ENCODE results near the gene TBX2. TPM values are rescaled to one million over a fixed set of nuclear protein-coding genes. Genes with fewer than 3 reads are reported as not detected.

TBX2 gene
- total RNA-seq, 4 donors from 2014 or later = 23.2 to 42.0 (median 26.5) TPM

DNA sequence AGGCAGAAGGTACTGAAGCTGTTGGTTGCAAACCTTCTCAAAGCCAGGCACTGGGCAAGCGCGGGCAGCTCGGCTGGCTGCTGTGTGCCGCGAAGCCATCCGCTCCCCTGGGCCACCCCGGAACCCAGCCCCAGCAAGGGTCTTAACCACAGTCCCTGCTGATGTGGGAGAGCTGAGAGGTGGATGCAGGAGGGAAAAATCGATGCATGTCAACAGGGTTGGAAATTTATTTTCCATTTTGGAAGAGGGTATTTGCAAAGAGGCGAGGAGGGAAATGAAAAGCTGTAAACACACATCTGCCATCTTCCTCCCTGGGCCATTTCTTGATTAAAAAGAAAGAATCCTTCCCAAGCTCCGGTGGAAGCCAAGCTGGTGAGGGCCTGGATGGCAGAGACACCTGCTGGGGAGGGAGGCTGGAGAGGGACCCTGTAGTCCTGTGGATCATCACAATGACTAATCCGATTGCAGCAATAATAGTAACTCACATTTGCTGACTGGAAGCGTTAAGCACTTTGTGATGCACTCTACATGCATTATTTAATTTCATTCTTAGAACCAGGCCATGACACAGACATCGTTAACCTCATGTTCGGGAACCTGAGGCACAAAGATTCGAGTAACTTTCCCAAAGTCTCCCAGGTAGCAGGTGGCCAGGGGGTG, 13.9 kb upstream of the TBX2 start:
- H3K4me1 ChIP-seq = peaks cover 0 to 29% (median 5%) of the 10 kb centered on the region in 4 donors
- H3K27me3 ChIP-seq = no peaks in the 10 kb centered on the region
- no peak for DNase-seq (ENCODE audit: low spot score in 2 of 2)
- TF ChIP-seq, protein P1, sequence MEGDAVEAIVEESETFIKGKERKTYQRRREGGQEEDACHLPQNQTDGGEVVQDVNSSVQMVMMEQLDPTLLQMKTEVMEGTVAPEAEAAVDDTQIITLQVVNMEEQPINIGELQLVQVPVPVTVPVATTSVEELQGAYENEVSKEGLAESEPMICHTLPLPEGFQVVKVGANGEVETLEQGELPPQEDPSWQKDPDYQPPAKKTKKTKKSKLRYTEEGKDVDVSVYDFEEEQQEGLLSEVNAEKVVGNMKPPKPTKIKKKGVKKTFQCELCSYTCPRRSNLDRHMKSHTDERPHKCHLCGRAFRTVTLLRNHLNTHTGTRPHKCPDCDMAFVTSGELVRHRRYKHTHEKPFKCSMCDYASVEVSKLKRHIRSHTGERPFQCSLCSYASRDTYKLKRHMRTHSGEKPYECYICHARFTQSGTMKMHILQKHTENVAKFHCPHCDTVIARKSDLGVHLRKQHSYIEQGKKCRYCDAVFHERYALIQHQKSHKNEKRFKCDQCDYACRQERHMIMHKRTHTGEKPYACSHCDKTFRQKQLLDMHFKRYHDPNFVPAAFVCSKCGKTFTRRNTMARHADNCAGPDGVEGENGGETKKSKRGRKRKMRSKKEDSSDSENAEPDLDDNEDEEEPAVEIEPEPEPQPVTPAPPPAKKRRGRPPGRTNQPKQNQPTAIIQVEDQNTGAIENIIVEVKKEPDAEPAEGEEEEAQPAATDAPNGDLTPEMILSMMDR (IDR thresholded peaks at IDR 0.05) = no peak
- no peaks in the 10 kb centered on the region for H3K36me3 ChIP-seq
- no peak overlapping the region for H3K4me3 ChIP-seq
- H3K27ac ChIP-seq = no peak overlapping the region
- no peaks in the 10 kb centered on the region for H3K9me3 ChIP-seq
- WGBS, 2 donors = 93 to 95% methylated on average over 14 to 15 of the region's 15 CpGs

DNA sequence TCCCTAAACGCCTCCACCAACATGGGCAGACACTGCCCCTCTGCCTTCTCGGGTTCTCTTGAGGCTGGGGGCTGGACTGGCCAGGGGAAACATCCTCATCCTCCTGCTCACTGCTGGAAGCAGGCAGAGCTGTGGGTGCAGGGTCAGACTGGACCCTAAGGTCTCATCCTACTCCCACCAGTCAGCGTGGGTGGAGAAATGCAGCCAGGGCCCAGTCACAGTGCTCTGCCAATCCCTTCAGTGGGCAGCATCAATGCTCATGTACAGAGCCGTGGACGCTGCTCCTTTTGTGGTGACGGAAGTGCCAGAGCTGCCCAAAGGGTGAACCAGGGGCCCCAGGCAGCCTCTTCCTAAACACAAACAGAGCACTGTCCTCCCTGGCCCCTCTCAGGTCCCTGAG, 13.4 kb upstream of the TBX2 start:
- Histone ChIP-seq H3K4me3 (no peak overlapping the region), H3K36me3 (no peaks in the 10 kb centered on the region), H3K4me1 (peaks cover 0 to 25% (median 5%) of the 10 kb centered on the region in 4 donors), H3K27me3 (no peaks in the 10 kb centered on the region), H3K9me3 (no peaks in the 10 kb centered on the region), H3K27ac (no peak overlapping the region)
- 58 to 68% methylated on average over 6 of the region's 6 CpGs for WGBS, 2 donors
- no peak for TF ChIP-seq POLR2A (IDR thresholded peaks at IDR 0.05)
- no peak for TF ChIP-seq EP300 (IDR thresholded peaks at IDR 0.05)
- TF ChIP-seq, protein P1 (IDR thresholded peaks at IDR 0.05) = no peak
- no peak for DNase-seq (ENCODE audit: low spot score in 2 of 2)

DNA sequence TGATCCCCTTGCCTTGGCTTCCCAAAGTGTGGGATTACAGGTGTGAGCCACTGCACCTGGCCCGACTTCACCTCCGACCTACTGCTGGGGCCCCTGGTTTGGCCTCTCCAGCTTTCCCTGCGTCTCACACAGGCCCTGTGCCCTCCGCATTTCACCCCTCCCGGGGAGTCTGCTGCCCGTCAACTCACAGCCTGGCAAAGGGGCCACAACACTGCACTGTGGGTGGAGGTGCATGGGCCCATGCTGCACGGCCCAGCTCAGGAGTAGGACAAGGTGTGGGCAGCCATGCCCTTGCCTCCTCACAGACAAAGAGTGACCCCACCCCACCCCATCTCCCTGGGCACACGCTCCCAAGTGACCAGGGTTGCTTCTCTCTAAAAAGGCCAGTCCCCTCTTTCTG, 12.6 kb upstream of the TBX2 start:
- DNase-seq (ENCODE audit: low spot score in 2 of 2) = no peak
- Histone ChIP-seq H3K9me3 (no peaks in the 10 kb centered on the region), H3K27ac (no peak overlapping the region), H3K4me1 (peaks cover 0 to 22% (median 5%) of the 10 kb centered on the region in 4 donors), H3K27me3 (no peaks in the 10 kb centered on the region), H3K36me3 (peaks cover 0 to 3% (median 0%) of the 10 kb centered on the region in 3 donors), H3K4me3 (no peak overlapping the region)
- no peak for TF ChIP-seq EP300 (IDR thresholded peaks at IDR 0.05)
- TF ChIP-seq, protein P1 (IDR thresholded peaks at IDR 0.05) = no peak
- no peak for TF ChIP-seq POLR2A (IDR thresholded peaks at IDR 0.05)
- 94 to 96% methylated on average over 6 to 7 of the region's 8 CpGs for WGBS, 2 donors

DNA sequence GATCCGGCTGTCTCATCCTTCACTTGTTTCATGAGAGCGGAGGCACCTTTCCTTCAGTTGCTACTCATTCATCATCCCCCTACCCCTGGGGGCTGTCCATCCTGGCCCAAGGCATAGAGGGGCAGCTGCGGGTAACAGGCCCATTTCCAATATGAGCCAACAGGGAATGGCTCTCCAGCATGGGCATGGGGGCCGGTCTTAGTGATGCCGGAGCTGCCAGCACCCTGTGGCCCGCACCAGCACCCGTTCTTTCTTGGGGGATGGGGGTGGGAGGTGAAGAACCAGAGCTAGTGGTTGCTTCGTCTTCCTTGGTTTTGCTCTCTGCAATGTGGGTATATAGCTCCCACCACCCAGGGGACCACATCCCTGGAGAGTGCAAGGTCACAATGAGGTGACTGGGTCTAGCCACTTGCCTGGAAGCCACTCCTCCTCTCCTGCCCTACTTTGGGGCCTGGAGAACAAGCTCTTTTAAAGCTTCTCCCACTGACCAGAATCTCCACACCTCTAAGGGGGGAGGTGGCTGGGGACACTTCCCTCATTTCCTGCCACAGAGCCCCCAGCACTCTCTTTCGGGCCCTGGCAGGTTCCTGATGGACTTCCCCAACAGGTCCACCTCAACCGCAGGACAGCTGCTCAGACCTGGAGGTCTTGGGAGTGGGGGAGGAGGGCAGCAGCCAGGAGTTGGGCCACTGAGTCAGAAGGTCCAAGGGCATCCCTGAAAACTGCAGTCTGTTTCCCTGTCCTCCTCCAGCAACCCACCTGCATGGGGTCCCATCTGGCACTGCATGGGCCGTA, 11.9 kb upstream of the TBX2 start:
- Histone ChIP-seq H3K4me3 (no peak overlapping the region), H3K27ac (no peak overlapping the region), H3K9me3 (no peaks in the 10 kb centered on the region), H3K27me3 (no peaks in the 10 kb centered on the region), H3K36me3 (peaks cover 0 to 5% (median 0%) of the 10 kb centered on the region in 3 donors), H3K4me1 (peaks cover 0 to 22% (median 5%) of the 10 kb centered on the region in 4 donors)
- WGBS, 2 donors = 93 to 97% methylated on average over 11 of the region's 11 CpGs
- DNase-seq (ENCODE audit: low spot score in 2 of 2) = no peak
- TF ChIP-seq, protein P1 (IDR thresholded peaks at IDR 0.05) = no peak
- TF ChIP-seq POLR2A (IDR thresholded peaks at IDR 0.05) = no peak
- no peak for TF ChIP-seq EP300 (IDR thresholded peaks at IDR 0.05)
